Stimulated activated CD8-positive, alpha-beta memory T cell treated with anti-CD3 and anti-CD28 coated beads, Interleukin-7, amount 100 ng/mL, for 24 hours (primary cell): ENCODE measurements around the gene LCE2C.

Experiments used
- DNase-seq: peaks from one replicate; pipeline ENCODE4 v3.0.0-alpha.2; 2020; ENCODE audit warnings: low read depth

Gene LCE2C

GRCh38 chr1:152725261-152725660 is 50.2 kb downstream of the LCE2C start:
- DNase-seq: no peak
